Epithelial cell of proximal tubule (primary cell): ENCODE results near the gene TP53TG5. TPM values are rescaled to one million over a fixed set of nuclear protein-coding genes. Genes with fewer than 3 reads are reported as not detected.

Source experiments
- DNase-seq: peaks from one replicate; pipeline ENCODE4 v3.0.0-alpha.2; 2011; ENCODE audit warnings: low read depth
- H3K4me3 ChIP-seq: 2 replicates; pipeline ENCODE4 v1.5.1; 2011; ENCODE audit warnings: low read depth, mild to moderate bottlenecking, low read length
- CTCF ChIP-seq: conservative IDR thresholded peaks from 2 replicates; pipeline ENCODE4 v1.5.1; 2012; ENCODE audit warnings: low read depth, mild to moderate bottlenecking, low read length
- total RNA-seq: library from RNA; depleted of rRNA; stranded (reverse); fragments of >200 nt; gene quantifications from 2 replicates; pipeline ENCODE4 v1.2.3, GENCODE V29; 2015

Gene TP53TG5
- total RNA-seq, 1 donor from 2014 or later = not detected

- DNase-seq = no peak
- TF ChIP-seq CTCF = no peak
- peak overlapping the region; percentile 64 for H3K4me3 ChIP-seq
Measured at GRCh38 chr20:45374101-45374467, 4.0 kb downstream of the TP53TG5 start.

- DNase-seq = no peak
- TF ChIP-seq CTCF = peak; percentile 95
- H3K4me3 ChIP-seq = peak overlapping the region; percentile 64
Measured at GRCh38 chr20:45373353-45374100, 4.6 kb downstream of the TP53TG5 start.

GRCh38 chr20:45372646-45373352 is 5.3 kb downstream of the TP53TG5 start:
- H3K4me3 ChIP-seq = no peak overlapping the region
- no peak for DNase-seq
- no peak for TF ChIP-seq CTCF

- H3K4me3 ChIP-seq = no peak overlapping the region
- no peak for TF ChIP-seq CTCF
- no peak for DNase-seq
Measured at GRCh38 chr20:45372241-45372640, 5.9 kb downstream of the TP53TG5 start.

- no peak for DNase-seq
- no peak overlapping the region for H3K4me3 ChIP-seq
- TF ChIP-seq CTCF = no peak
Measured at GRCh38 chr20:45370571-45371160, 7.5 kb downstream of the TP53TG5 start.

- no peak for TF ChIP-seq CTCF
- no peak overlapping the region for H3K4me3 ChIP-seq
- no peak for DNase-seq
Measured at GRCh38 chr20:45368221-45368980, 9.7 kb downstream of the TP53TG5 start.
